Measurements from ENCODE around the gene ALG10B.

- TF ChIP-seq CTCF (conservative IDR thresholded peaks at IDR 0.05; ENCODE audit: low read length) (no peak), EZH2phosphoT487 (IDR thresholded peaks at IDR 0.05; ENCODE audit: borderline replicate concordance) (no peak)
Observed at GRCh38 chr12:38367506-38367905, 50.9 kb downstream of the ALG10B start.

Measured in Loucy (cell line).